AG10803 (cell line): ENCODE results near the gene POLDIP3.
"Not testable (repeated sequence)": the region's sequence is repeated elsewhere in the genome, so short reads cannot be mapped to it uniquely, and the experiment has no call there.

ENCODE experiments used
- DNase-seq: peaks from one replicate; pipeline ENCODE4 v3.0.0; 2010; ENCODE audit warnings: low read depth
- H3K4me3 ChIP-seq: 2 replicates; pipeline ENCODE4 v1.5.1; 2011; ENCODE audit warnings: mild to moderate bottlenecking, low read length, control low read depth
- TF ChIP-seq, protein P1 (sequence below): conservative IDR thresholded peaks from 2 replicates; pipeline ENCODE4 v1.5.1; 2011; ENCODE audit warnings: mild to moderate bottlenecking, low read length, control low read depth, inconsistent platforms

The POLDIP3 gene

DNA sequence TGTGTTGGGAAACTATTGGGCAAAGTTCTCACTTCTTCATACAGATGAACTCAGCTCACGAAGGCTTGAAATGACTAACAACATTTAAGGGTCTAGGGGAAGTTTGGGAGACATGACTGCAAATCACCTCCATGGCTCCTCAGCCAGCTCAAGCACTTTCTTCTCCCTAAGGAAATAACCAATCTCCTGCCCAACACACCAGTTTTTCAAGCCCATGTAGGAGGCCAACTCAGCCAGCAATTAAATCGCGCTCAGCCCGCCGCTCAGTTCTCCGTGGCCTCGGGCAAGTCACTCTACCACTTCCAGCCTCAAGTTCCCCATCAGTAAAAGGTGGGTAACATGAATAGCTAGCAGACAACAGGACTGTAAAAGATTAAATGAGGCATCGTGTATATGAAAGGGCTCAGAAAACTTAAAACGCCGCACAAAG lies 796 bp downstream of the POLDIP3 start:
- DNase-seq: peak; percentile 29
- peak overlapping the region; percentile 85 for H3K4me3 ChIP-seq
- TF ChIP-seq, protein P1, sequence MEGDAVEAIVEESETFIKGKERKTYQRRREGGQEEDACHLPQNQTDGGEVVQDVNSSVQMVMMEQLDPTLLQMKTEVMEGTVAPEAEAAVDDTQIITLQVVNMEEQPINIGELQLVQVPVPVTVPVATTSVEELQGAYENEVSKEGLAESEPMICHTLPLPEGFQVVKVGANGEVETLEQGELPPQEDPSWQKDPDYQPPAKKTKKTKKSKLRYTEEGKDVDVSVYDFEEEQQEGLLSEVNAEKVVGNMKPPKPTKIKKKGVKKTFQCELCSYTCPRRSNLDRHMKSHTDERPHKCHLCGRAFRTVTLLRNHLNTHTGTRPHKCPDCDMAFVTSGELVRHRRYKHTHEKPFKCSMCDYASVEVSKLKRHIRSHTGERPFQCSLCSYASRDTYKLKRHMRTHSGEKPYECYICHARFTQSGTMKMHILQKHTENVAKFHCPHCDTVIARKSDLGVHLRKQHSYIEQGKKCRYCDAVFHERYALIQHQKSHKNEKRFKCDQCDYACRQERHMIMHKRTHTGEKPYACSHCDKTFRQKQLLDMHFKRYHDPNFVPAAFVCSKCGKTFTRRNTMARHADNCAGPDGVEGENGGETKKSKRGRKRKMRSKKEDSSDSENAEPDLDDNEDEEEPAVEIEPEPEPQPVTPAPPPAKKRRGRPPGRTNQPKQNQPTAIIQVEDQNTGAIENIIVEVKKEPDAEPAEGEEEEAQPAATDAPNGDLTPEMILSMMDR: no peak

- no peak for DNase-seq
- H3K4me3 ChIP-seq: no peak overlapping the region; the same call in 1 of the 2 replicates
Observed at GRCh38 chr22:42612336-42612735, 2.3 kb downstream of the POLDIP3 start.

DNA sequence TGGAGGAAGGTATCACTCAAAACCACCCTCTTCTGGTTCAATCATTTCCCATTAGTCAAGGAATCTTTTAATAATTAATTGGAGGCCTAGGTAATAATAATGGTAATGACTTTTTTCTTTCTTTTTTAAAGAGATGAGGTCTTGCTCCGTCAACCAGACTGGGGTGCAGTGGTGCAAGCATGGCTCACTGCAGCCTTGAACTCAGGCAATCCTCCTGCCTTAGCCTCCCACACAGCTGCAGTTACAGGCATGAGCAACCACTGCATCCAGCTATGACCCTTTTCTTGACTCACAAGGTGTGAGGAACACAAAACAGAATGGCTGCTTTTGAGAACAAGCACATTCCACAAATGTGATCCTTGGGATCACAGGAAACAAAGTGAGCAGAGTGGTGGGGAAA lies 3.6 kb downstream of the POLDIP3 start:
- TF ChIP-seq, protein P1: no peak
- no peak for DNase-seq
- no peak overlapping the region for H3K4me3 ChIP-seq

More at GRCh38 chr22:42612336-42612735, 2.3 kb downstream of the POLDIP3 start:
- TF ChIP-seq, protein P1: no peak

- no peak for DNase-seq
- TF ChIP-seq, protein P1: no peak
- H3K4me3 ChIP-seq: no peak overlapping the region
Observed at GRCh38 chr22:42610186-42610585, 4.5 kb downstream of the POLDIP3 start.

GRCh38 chr22:42608823-42609361 lies 5.8 kb downstream of the POLDIP3 start:
- DNase-seq: peak; percentile 46

DNA sequence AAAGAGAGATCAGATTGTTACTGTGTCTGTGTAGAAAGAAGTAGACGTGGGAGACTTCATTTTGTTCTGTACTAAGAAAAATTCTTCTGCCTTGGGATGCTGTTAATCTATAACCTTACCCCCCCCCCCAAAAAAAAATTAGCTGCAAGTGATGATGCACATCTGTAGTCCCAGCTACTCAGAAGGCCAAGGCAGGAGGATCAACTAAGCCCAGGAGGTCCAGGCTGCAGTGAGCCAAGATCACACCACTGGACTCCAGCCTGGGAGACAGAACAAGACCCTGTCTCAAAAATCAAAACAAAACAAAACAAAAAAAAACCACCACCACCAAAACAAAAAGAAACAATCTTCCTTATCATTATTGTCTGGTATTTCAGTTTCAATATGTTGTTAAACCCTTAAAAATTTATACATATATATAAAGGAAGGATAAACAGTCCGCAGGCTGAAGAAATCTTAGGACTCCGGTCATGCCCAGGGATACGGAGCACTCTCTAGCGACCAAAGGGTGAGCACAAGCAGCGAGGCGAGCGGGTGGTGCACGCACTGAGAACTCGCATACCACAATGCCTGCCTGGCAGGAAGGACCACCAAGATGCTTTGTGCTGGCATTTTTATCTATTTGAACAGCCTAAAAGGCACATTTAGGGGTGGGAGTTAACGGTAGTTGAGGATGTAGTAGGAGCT lies 6.4 kb downstream of the POLDIP3 start:
- DNase-seq: no peak
- H3K4me3 ChIP-seq: no peak overlapping the region
- TF ChIP-seq, protein P1: no peak

More at GRCh38 chr22:42608823-42609361, 5.8 kb downstream of the POLDIP3 start:
- H3K4me3 ChIP-seq: no peak overlapping the region
- TF ChIP-seq, protein P1: no peak

GRCh38 chr22:42607641-42608040 lies 7.0 kb downstream of the POLDIP3 start:
- not testable (repeated sequence) for H3K4me3 ChIP-seq, DNase-seq
